ENCODE results near the gene CDC73.
A peak's percentile ranks its signal among the peaks of the same experiment; 100 is the strongest.

CDC73 gene

DNA sequence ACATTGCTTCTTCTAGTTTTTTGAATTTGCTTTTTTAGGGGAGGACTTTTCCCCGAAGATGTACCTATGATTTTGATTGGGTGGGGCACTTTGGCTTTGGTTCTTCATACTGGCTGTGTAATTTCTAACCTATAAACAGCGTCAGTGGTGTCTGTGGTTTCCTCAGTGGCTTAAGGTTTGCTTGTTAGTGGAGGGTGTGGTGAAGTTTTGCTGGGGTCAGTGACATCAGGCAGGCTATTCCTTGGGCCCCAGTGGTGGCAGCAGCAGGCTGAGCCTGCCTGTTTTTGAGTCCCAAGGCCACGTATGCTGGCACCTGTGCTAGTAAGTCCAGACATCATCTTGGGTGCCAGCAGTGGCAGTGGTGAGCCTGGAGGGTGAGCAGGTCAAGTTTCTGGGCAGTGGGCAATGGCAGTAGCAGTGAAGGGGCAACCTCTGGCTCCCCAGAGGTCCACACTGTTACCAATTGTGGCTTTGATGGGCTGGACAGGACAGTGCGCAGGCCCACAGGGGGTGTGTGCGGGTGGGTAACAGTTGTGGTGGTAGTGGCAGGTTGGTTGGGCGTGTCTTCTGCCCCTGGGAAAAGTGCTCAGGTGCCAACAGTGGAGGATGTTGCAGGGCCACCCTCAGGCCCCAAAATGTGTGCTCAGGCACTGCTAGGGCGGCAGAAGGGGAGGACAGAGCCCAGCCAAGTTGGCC is 119.4 kb downstream of the CDC73 start:
- H3K27ac ChIP-seq (ENCODE audit: low read length), result no peak overlapping the region
- H3K4me3 ChIP-seq (ENCODE audit: low read depth in 1 of 2, low read length in 2 of 2), result no peak overlapping the region
- H3K9me3 ChIP-seq (ENCODE audit: insufficient read depth, low read length, severe bottlenecking), result no peaks in the 10 kb centered on the region
- no peak overlapping the region for H3K4me2 ChIP-seq (ENCODE audit: insufficient read depth, low read length)
- no peak for ATAC-seq (ENCODE audit: insufficient read depth, low read depth)
- no peak overlapping the region for H2AFZ ChIP-seq (ENCODE audit: low read depth, low read length)
- H3K79me2 ChIP-seq (ENCODE audit: insufficient read depth, low read length), result 0 out of 2 replicates have a peak, but pooled peaks cover 3% of the 10 kb centered on the region
- TF ChIP-seq, protein P1, sequence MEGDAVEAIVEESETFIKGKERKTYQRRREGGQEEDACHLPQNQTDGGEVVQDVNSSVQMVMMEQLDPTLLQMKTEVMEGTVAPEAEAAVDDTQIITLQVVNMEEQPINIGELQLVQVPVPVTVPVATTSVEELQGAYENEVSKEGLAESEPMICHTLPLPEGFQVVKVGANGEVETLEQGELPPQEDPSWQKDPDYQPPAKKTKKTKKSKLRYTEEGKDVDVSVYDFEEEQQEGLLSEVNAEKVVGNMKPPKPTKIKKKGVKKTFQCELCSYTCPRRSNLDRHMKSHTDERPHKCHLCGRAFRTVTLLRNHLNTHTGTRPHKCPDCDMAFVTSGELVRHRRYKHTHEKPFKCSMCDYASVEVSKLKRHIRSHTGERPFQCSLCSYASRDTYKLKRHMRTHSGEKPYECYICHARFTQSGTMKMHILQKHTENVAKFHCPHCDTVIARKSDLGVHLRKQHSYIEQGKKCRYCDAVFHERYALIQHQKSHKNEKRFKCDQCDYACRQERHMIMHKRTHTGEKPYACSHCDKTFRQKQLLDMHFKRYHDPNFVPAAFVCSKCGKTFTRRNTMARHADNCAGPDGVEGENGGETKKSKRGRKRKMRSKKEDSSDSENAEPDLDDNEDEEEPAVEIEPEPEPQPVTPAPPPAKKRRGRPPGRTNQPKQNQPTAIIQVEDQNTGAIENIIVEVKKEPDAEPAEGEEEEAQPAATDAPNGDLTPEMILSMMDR (IDR thresholded peaks at IDR 0.05; ENCODE audit: borderline replicate concordance, extremely low read depth, low read length, poor library complexity, severe bottlenecking), result no peak
- TF ChIP-seq EZH2 (IDR thresholded peaks at IDR 0.05; ENCODE audit: borderline replicate concordance, low read depth, low read length, severe bottlenecking), result no peak
- peaks cover 23% of the 10 kb centered on the region for H3K36me3 ChIP-seq (ENCODE audit: insufficient read depth, low read length)
- no peaks in the 10 kb centered on the region for H4K20me1 ChIP-seq (ENCODE audit: insufficient read depth, low read length)
- no peaks in the 10 kb centered on the region for H3K27me3 ChIP-seq (ENCODE audit: insufficient read depth, low read length, poor library complexity)
- no peak for DNase-seq
- no peaks in the 10 kb centered on the region for H3K4me1 ChIP-seq (ENCODE audit: insufficient read depth, low read length)
- no peak overlapping the region for H3K9ac ChIP-seq (ENCODE audit: low read depth, low read length)

DNA sequence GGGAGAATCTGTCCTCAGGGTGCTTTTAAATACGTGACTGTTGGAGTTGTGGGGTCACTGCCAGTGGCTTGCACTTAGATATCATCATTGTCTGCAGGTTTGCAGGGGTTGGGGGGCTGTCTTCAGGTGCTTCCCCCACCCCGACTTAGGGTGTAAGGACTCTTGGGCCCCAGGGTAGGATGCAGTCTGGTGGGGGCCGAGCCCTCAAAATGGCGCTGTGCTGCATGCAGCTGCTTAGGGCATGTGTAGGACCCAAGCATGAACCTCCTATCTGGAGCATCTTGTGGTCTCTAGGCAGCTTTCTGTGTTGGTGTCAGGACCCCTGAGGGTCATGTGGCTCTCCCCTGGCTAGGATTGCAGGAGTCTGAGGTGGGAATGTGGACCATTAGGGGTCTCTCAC is 120.2 kb downstream of the CDC73 start:
- Histone ChIP-seq H3K4me2 (ENCODE audit: insufficient read depth, low read length) (no peak overlapping the region), H4K20me1 (ENCODE audit: insufficient read depth, low read length) (no peaks in the 10 kb centered on the region), H3K27me3 (ENCODE audit: insufficient read depth, low read length, poor library complexity) (no peaks in the 10 kb centered on the region), H3K4me3 (ENCODE audit: low read depth in 1 of 2, low read length in 2 of 2) (no peak overlapping the region), H3K4me1 (ENCODE audit: insufficient read depth, low read length) (no peaks in the 10 kb centered on the region), H3K27ac (ENCODE audit: low read length) (no peak overlapping the region), H3K9me3 (ENCODE audit: insufficient read depth, low read length, severe bottlenecking) (peaks cover under 1% of the 10 kb centered on the region), H3K79me2 (ENCODE audit: insufficient read depth, low read length) (0 out of 2 replicates have a peak, but pooled peaks cover 3% of the 10 kb centered on the region), H2AFZ (ENCODE audit: low read depth, low read length) (no peak overlapping the region), H3K9ac (ENCODE audit: low read depth, low read length) (no peak overlapping the region), H3K36me3 (ENCODE audit: insufficient read depth, low read length) (peaks cover 23% of the 10 kb centered on the region)
- DNase-seq, result no peak
- ATAC-seq (ENCODE audit: insufficient read depth, low read depth), result peak; percentile 29; the same call in 1 of the 3 replicates
- TF ChIP-seq, protein P1 (IDR thresholded peaks at IDR 0.05; ENCODE audit: borderline replicate concordance, extremely low read depth, low read length, poor library complexity, severe bottlenecking), result no peak
- TF ChIP-seq EZH2 (IDR thresholded peaks at IDR 0.05; ENCODE audit: borderline replicate concordance, low read depth, low read length, severe bottlenecking), result no peak

DNA sequence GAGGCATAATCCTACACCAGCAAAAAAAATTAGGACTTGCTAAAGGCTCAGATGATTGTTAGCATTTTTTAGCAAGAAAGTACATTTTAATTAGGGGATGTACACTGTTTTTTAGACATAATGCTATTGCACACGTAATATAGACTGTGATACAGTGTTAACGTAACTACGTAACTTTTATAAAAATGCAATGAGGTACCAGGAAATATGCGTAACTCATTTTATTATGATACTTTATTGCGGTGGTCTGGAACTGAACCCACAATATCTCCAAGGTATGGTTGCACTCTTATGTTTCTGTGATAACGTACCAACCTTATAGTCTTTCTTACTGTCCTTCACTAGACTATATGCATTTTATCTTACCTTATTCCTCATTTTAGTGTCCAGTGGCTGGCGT is 127.4 kb downstream of the CDC73 start:
- no peaks in the 10 kb centered on the region for H3K4me1 ChIP-seq (ENCODE audit: insufficient read depth, low read length)
- H3K9ac ChIP-seq (ENCODE audit: low read depth, low read length), result no peak overlapping the region
- DNase-seq, result no peak
- H3K9me3 ChIP-seq (ENCODE audit: insufficient read depth, low read length, severe bottlenecking), result peaks cover 11% of the 10 kb centered on the region
- H3K27me3 ChIP-seq (ENCODE audit: insufficient read depth, low read length, poor library complexity), result no peaks in the 10 kb centered on the region
- H3K36me3 ChIP-seq (ENCODE audit: insufficient read depth, low read length), result peaks cover 45% of the 10 kb centered on the region
- H2AFZ ChIP-seq (ENCODE audit: low read depth, low read length), result no peak overlapping the region
- no peak overlapping the region for H3K4me3 ChIP-seq (ENCODE audit: low read depth in 1 of 2, low read length in 2 of 2)
- no peaks in the 10 kb centered on the region for H4K20me1 ChIP-seq (ENCODE audit: insufficient read depth, low read length)
- TF ChIP-seq, protein P1 (IDR thresholded peaks at IDR 0.05; ENCODE audit: borderline replicate concordance, extremely low read depth, low read length, poor library complexity, severe bottlenecking), result no peak
- no peak for TF ChIP-seq EZH2 (IDR thresholded peaks at IDR 0.05; ENCODE audit: borderline replicate concordance, low read depth, low read length, severe bottlenecking)
- no peak overlapping the region for H3K4me2 ChIP-seq (ENCODE audit: insufficient read depth, low read length)
- H3K79me2 ChIP-seq (ENCODE audit: insufficient read depth, low read length), result no peaks in the 10 kb centered on the region
- no peak overlapping the region for H3K27ac ChIP-seq (ENCODE audit: low read length)
- no peak for ATAC-seq (ENCODE audit: insufficient read depth, low read depth)
